Measurements from ENCODE around the gene TBC1D22A.

TBC1D22A gene

DNA sequence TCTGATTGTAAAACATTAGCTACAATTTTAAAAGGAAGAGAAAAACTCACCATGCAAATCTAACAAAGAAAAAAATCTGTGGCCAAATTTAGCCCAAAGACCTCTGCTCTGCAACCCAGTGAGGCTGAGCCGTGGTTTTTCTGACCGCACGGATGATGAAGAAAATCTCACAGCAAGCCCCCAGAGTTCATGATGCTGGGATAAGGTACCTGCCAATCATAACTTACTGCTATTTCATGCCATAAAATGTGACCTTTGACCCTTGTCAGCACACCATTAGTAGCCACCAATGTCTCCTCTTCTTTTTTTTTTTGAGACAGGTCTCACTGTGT lies 35.5 kb upstream of the TBC1D22A start:
- TF ChIP-seq CTCF (IDR thresholded peaks at IDR 0.05) = no peak

DNA sequence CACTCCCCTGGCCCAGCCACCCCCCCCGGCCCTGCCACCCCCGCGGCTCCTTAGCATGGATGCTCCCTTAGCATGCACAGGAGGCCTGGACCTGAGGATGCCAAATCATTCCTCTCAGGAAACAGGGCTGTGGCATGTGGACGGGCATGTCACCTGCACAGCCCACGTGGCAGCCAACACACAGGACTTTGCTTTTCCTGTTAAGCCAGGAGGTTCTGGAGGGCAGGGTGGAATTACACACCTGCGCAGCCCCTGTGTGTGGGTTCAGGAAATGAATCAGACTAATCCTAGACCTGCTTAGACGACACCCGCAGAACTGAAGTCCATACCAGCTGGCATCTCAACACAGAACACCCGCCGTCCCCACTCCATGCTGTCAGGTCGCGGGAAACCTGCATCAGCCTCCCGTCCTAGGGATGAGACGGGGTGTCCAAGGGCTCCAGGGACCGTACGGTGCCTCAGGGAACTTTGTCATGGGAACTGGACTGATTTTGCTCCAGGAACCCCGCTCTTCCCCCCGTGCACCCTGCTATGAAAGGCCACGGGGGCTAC lies 34.6 kb upstream of the TBC1D22A start:
- no peak for TF ChIP-seq CTCF (IDR thresholded peaks at IDR 0.05)

DNA sequence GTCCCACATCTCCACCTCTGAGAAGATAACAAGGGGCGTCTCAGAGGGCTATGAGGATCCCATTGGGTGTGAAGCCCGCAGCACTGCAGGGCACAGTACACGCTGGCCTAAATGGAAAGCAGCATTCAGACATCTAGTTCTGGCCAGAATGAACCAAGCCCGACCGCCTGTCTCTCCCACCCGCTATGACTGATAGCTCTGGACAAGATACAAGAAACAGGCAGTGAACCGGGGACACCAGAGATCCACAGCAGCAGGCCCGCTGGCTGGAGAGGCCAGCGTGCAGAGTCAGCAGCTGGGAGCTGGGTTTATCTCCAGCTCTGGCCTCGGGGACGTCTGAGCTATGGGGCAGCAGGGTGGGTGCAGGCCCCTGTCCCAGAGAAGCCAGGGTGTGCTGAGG lies 34.0 kb upstream of the TBC1D22A start:
- no peak for TF ChIP-seq CTCF (IDR thresholded peaks at IDR 0.05)

- TF ChIP-seq CTCF (IDR thresholded peaks at IDR 0.05) = no peak
These were observed 31.7 kb upstream of the TBC1D22A start for GRCh38 chr22:46730568-46731245.

DNA sequence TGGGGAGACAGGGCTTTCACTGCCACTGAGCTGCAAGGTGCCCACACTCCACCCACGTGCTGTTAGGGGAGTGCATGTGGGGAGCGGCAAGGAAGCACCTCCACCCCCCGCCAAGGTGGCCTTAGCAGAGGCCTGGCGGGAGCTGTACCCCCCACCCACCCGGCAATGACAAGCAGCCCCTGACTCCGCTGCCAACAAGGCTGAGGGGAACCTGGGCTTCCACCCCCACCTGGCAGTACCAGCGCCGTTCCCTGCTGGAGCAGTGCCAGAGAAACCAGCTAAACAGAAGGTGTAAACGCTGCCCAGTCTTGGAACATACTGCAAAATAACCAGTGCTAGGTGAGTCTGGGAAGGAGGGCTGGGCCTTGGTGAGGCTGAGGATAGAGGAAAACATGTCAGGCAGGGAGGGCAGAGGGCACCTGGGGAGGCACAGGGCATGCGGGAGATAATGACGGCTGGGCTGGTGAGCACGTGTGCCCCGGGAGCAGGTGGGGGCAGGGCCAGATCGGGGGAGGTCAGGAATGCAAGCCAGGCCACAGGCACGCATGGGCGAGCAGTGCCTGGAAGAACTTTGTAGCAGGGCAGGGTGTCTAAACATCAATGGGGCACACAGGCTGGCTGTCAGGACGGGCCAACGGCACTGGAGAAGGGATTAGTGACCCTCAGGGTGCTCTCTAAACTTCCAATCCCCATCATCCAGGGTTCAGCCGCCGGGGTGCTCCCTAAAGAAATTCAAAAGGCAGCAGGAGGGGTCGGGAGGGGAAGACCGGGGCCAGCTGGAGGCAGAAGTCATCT lies 31.0 kb upstream of the TBC1D22A start:
- no peak for TF ChIP-seq CTCF (IDR thresholded peaks at IDR 0.05)

- TF ChIP-seq CTCF (IDR thresholded peaks at IDR 0.05) = no peak
These were observed 30.4 kb upstream of the TBC1D22A start for GRCh38 chr22:46732041-46732379.

- no peak for TF ChIP-seq CTCF (IDR thresholded peaks at IDR 0.05)
These were observed 29.9 kb upstream of the TBC1D22A start for GRCh38 chr22:46732513-46732912.
